Measurements from ENCODE around the gene CHCT1.

The CHCT1 gene

GRCh38 chr17:60443713-60444112 lies 21.4 kb downstream of the CHCT1 start:
- ChIA-PET CTCF (no interaction called here), POLR2A (no interaction called here)
- no peak for TF ChIP-seq ZBTB44 (tag by site-specific recombination; IDR thresholded peaks at IDR 0.05)
- no peak for TF ChIP-seq HIC1 (tag by site-specific recombination; IDR thresholded peaks at IDR 0.05)
- TF ChIP-seq TRIM28 (IDR thresholded peaks at IDR 0.05; ENCODE audit: borderline replicate concordance, low read length), result no peak
- TF ChIP-seq ZNF585B (tag by site-specific recombination; IDR thresholded peaks at IDR 0.05), result no peak
- no peak for TF ChIP-seq ZNF324 (tag by site-specific recombination; IDR thresholded peaks at IDR 0.05)
- no peak for TF ChIP-seq HOXA7 (CRISPR knock-in tag; IDR thresholded peaks at IDR 0.05; ENCODE audit: borderline replicate concordance)
- no peak for TF ChIP-seq ZNF248 (tag by site-specific recombination; IDR thresholded peaks at IDR 0.05)
- Histone ChIP-seq H3K9me3 (ENCODE audit: control insufficient read depth, insufficient read depth, low read depth, low read length) (no peaks in the 10 kb centered on the region), H3K27ac (ENCODE audit: extremely low read depth, low read depth, low read length) (no peak overlapping the region), H3K4me3 (ENCODE audit: low read depth, low read length) (no peak overlapping the region), H3K36me3 (ENCODE audit: control insufficient read depth in 2 of 2, insufficient read depth in 1 of 2, low read length in 2 of 2) (peaks cover 27 to 29% of the 10 kb centered on the region in 2 experiments), H3K4me1 (ENCODE audit: control insufficient read depth, insufficient read depth, low read length) (no peaks in the 10 kb centered on the region)

GRCh38 chr17:60445144-60445543 lies 22.9 kb downstream of the CHCT1 start:
- Histone ChIP-seq H3K9me3 (ENCODE audit: control insufficient read depth, insufficient read depth, low read depth, low read length) (no peaks in the 10 kb centered on the region), H3K4me3 (ENCODE audit: low read depth, low read length) (no peak overlapping the region), H3K36me3 (ENCODE audit: control insufficient read depth in 2 of 2, insufficient read depth in 1 of 2, low read length in 2 of 2) (peaks cover 35 to 42% of the 10 kb centered on the region in 2 experiments), H3K27ac (ENCODE audit: extremely low read depth, low read depth, low read length) (no peak overlapping the region), H3K4me1 (ENCODE audit: control insufficient read depth, insufficient read depth, low read length) (no peaks in the 10 kb centered on the region)
- CTCF ChIA-PET, result interaction anchor here (0.7 to 1.0 kb wide), 3 partner anchors 9 to 75 kb away, joined by 3 read pairs; no protein-coding TSS in a partner anchor
- POLR2A ChIA-PET, result no interaction called here
- TF ChIP-seq ATF2 (tag by site-specific recombination; IDR thresholded peaks at IDR 0.05; ENCODE audit: low read depth) (no peak), ZNF544 (tag by site-specific recombination; IDR thresholded peaks at IDR 0.05) (no peak), RBAK (tag by site-specific recombination; IDR thresholded peaks at IDR 0.05) (no peak), ZNF18 (tag by site-specific recombination; IDR thresholded peaks at IDR 0.05) (no peak), ZFP41 (tag by site-specific recombination; IDR thresholded peaks at IDR 0.05; ENCODE audit: borderline replicate concordance) (no peak), ELK4 (IDR thresholded peaks at IDR 0.05; ENCODE audit: borderline replicate concordance, low read depth, low read length) (no peak), PRDM1 (tag by site-specific recombination; IDR thresholded peaks at IDR 0.05) (no peak), GLI2 (tag by site-specific recombination; IDR thresholded peaks at IDR 0.05; ENCODE audit: borderline replicate concordance, low read depth) (no peak), ZNF23 (tag by site-specific recombination; IDR thresholded peaks at IDR 0.05; ENCODE audit: borderline replicate concordance) (no peak), ZNF362 (tag by site-specific recombination; IDR thresholded peaks at IDR 0.05) (no peak), BCL6B (tag by site-specific recombination; IDR thresholded peaks at IDR 0.05) (no peak), ZNF677 (tag by site-specific recombination; IDR thresholded peaks at IDR 0.05) (no peak), ZNF169 (tag by site-specific recombination; IDR thresholded peaks at IDR 0.05) (no peak), ZNF398 (tag by site-specific recombination; IDR thresholded peaks at IDR 0.05) (no peak), ZBTB1 (tag by site-specific recombination; IDR thresholded peaks at IDR 0.05) (no peak), ZNF747 (tag by site-specific recombination; IDR thresholded peaks at IDR 0.05) (no peak)
